ENCODE measurements around the gene TTC1.

The TTC1 gene

GRCh38 chr5:159987031-159987674 lies 21.8 kb upstream of the TTC1 start:
- TF ChIP-seq FOXP2 (optimal IDR thresholded peaks at IDR 0.05; ENCODE audit: borderline replicate concordance, extremely low read depth, extremely low read length, insufficient read depth) (no peak), SIN3A (IDR thresholded peaks at IDR 0.05; ENCODE audit: borderline replicate concordance, insufficient read depth, low read length) (no peak), POLR2AphosphoS5 (IDR thresholded peaks at IDR 0.05; ENCODE audit: low read depth, low read length) (no peak), TAF1 (IDR thresholded peaks at IDR 0.05; ENCODE audit: borderline replicate concordance, insufficient read depth, low read length) (no peak), REST (IDR thresholded peaks at IDR 0.05; ENCODE audit: insufficient read depth in 1 of 2, low read depth in 2 of 2, low read length in 2 of 2) (no peak)

GRCh38 chr5:159990506-159990905 lies 18.4 kb upstream of the TTC1 start:
- TF ChIP-seq TAF1 (IDR thresholded peaks at IDR 0.05; ENCODE audit: borderline replicate concordance, insufficient read depth, low read length) = no peak
- no peak for TF ChIP-seq SIN3A (IDR thresholded peaks at IDR 0.05; ENCODE audit: borderline replicate concordance, insufficient read depth, low read length)
- no peak for TF ChIP-seq POLR2AphosphoS5 (IDR thresholded peaks at IDR 0.05; ENCODE audit: low read depth, low read length)
- TF ChIP-seq REST (IDR thresholded peaks at IDR 0.05; ENCODE audit: insufficient read depth in 1 of 2, low read depth in 2 of 2, low read length in 2 of 2) = no peak
- no peak for TF ChIP-seq FOXP2 (optimal IDR thresholded peaks at IDR 0.05; ENCODE audit: borderline replicate concordance, extremely low read depth, extremely low read length, insufficient read depth)

- TF ChIP-seq FOXP2 (optimal IDR thresholded peaks at IDR 0.05; ENCODE audit: borderline replicate concordance, extremely low read depth, extremely low read length, insufficient read depth) (no peak), SIN3A (IDR thresholded peaks at IDR 0.05; ENCODE audit: borderline replicate concordance, insufficient read depth, low read length) (no peak), POLR2AphosphoS5 (IDR thresholded peaks at IDR 0.05; ENCODE audit: low read depth, low read length) (no peak), TAF1 (IDR thresholded peaks at IDR 0.05; ENCODE audit: borderline replicate concordance, insufficient read depth, low read length) (no peak), REST (IDR thresholded peaks at IDR 0.05; ENCODE audit: insufficient read depth in 1 of 2, low read depth in 2 of 2, low read length in 2 of 2) (no peak)
These were observed 16.4 kb upstream of the TTC1 start for GRCh38 chr5:159992566-159992965.

- TF ChIP-seq FOXP2 (optimal IDR thresholded peaks at IDR 0.05; ENCODE audit: borderline replicate concordance, extremely low read depth, extremely low read length, insufficient read depth) = no peak
- no peak for TF ChIP-seq TAF1 (IDR thresholded peaks at IDR 0.05; ENCODE audit: borderline replicate concordance, insufficient read depth, low read length)
- no peak for TF ChIP-seq SIN3A (IDR thresholded peaks at IDR 0.05; ENCODE audit: borderline replicate concordance, insufficient read depth, low read length)
- no peak for TF ChIP-seq POLR2AphosphoS5 (IDR thresholded peaks at IDR 0.05; ENCODE audit: low read depth, low read length)
- no peak for TF ChIP-seq REST (IDR thresholded peaks at IDR 0.05; ENCODE audit: insufficient read depth in 1 of 2, low read depth in 2 of 2, low read length in 2 of 2)
These were observed 15.7 kb upstream of the TTC1 start for GRCh38 chr5:159993194-159993593.
